Activated CD4-positive, alpha-beta memory T cell treated with anti-CD3 and anti-CD28 coated beads for 36 hours (primary cell): ENCODE results near the gene MX2. TPM values are rescaled to one million over a fixed set of nuclear protein-coding genes. Genes with fewer than 3 reads are reported as not detected.

Source experiments
- CTCF ChIA-PET: fragments of 350-600 bp; sonication (Branson Sonifier 250); formaldehyde crosslinking; loops from one replicate; lab custom pipeline; 2021; ENCODE audit warnings: antibody characterized with exemption, inconsistent platforms; lab: Charles Lee
- POLR2A ChIA-PET: fragments of 350-600 bp; sonication (Branson Sonifier 250); formaldehyde crosslinking; loops from one replicate; lab custom pipeline; 2021; ENCODE audit warnings: antibody characterized with exemption; lab: Charles Lee
- DNase-seq: peaks from one replicate; pipeline ENCODE4 v3.0.0-alpha.2; 2020
- H3K27ac Mint-ChIP-seq: one replicate; pipeline ENCODE4 v1.8.0; 2021; ENCODE audit warnings: mixed read lengths
- H3K27me3 Mint-ChIP-seq: one replicate; pipeline ENCODE4 v1.8.0; 2021; ENCODE audit warnings: mixed read lengths
- H3K36me3 Mint-ChIP-seq: one replicate; pipeline ENCODE4 v1.8.0; 2021; ENCODE audit warnings: mixed read lengths
- H3K4me1 Mint-ChIP-seq: one replicate; pipeline ENCODE4 v1.8.0; 2021; ENCODE audit warnings: low read depth, mixed read lengths
- H3K4me3 Mint-ChIP-seq: one replicate; pipeline ENCODE4 v1.8.0; 2021; ENCODE audit warnings: mild to moderate bottlenecking, mixed read lengths
- H3K9me3 Mint-ChIP-seq: one replicate; pipeline ENCODE4 v1.8.0; 2021; ENCODE audit warnings: mixed read lengths
- intact Hi-C: fragments of 100-400 bp; cut with micrococcal nuclease; formaldehyde crosslinking; loops from one replicate; pipeline ENCODE4 v1.15.1; 2023
- total RNA-seq, 2 experiments: library from RNA; stranded (reverse); gene quantifications; one replicate each; pipeline ENCODE4 v1.2.3, GENCODE V29; 2021

The MX2 gene
- total RNA-seq, 2 experiments from 2014 or later: 25.3 to 26.9 TPM

DNA sequence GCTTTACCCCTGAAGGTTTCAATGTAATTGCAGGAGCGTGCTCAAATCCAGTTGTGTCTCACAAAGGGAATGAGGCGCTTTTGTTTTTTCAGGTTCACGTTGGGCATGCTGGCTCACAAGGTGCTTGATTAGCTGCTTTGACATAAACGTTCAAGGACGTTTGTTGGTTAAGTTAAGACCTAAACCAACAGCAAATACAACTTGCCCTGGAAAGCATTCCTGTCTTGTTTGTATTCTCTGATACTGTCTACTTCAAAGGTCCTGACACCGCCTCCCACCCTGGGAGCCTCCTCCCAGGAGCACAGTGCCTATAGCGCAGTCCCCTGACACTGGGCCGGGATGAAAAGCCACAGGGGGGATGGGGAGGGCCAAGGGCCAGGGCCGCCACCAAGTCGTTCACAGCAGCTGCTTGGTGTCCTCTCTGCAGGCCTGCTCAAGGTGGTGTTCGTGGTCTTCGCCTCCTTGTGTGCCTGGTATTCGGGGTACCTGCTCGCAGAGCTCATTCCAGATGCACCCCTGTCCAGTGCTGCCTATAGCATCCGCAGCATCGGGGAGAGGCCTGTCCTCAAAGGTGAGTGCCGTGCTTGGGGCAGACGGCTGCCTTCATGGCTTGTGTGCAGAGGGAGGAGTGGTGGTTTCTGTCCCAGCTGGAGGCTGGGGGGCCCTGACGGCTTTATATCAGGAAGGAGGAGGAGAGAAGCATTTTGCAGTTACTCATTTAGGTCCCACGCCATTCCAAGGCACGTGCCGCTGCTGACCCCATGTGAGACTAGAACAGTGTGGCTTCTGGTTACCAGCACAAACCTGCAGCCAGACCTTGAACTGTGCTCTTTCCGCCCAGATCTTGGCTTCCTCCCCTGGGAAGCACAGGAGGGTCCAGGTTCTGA, 39.1 kb upstream of the MX2 start:
- Mint-ChIP-seq H3K27me3 (peaks cover 8% of the 10 kb centered on the region), H3K4me3 (no peak overlapping the region), H3K4me1 (no peaks in the 10 kb centered on the region), H3K9me3 (no peaks in the 10 kb centered on the region), H3K27ac (no peak overlapping the region), H3K36me3 (no peaks in the 10 kb centered on the region)
- ChIA-PET CTCF (no interaction called here), POLR2A (no interaction called here)
- intact Hi-C loops: no loop called here
- no peak for DNase-seq

DNA sequence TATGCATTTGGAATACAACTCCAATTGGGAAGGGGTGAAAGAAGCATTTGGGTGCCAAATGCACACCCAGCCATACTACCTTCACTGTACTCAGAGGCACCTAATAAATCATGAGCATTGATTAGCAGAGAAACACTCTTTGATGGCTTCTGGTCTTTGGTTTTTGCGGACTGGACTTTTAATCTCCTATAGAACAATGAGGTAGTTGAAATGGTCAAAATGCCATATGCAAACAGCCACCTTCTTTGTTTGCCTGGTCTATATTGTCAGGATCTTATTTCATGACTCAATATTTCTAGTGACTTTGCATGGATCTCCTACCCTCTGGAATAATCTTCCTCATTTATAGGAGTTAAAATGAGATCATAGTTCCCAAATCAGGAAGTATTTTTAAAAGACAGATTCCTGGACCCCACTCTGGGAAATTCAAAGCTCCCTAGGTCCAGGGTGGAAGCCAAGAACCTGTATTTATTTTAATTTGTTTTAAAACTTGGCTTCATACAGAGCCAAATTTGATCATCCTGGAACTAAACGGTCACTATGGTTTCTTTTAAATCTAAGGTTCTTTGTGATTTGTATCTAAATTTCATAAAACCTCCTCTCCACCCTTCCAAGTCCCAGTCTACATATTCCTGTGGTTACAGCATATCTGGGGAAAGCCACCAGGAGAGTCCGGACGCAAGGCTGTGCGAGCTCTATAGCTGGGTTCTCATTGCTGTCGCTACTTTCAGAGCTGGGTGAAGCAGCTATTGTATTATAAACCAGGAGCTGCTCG, 36.5 kb upstream of the MX2 start:
- Mint-ChIP-seq H3K27me3 (no peaks in the 10 kb centered on the region), H3K9me3 (no peaks in the 10 kb centered on the region), H3K36me3 (no peaks in the 10 kb centered on the region), H3K4me3 (no peak overlapping the region), H3K4me1 (no peaks in the 10 kb centered on the region), H3K27ac (no peak overlapping the region)
- CTCF ChIA-PET: no interaction called here
- POLR2A ChIA-PET: no interaction called here
- intact Hi-C loops: no loop called here
- no peak for DNase-seq

- Mint-ChIP-seq H3K27me3 (no peaks in the 10 kb centered on the region), H3K36me3 (no peaks in the 10 kb centered on the region)
- CTCF ChIA-PET: no interaction called here
Observed at GRCh38 chr21:41326414-41327080, 35.3 kb upstream of the MX2 start.

DNA sequence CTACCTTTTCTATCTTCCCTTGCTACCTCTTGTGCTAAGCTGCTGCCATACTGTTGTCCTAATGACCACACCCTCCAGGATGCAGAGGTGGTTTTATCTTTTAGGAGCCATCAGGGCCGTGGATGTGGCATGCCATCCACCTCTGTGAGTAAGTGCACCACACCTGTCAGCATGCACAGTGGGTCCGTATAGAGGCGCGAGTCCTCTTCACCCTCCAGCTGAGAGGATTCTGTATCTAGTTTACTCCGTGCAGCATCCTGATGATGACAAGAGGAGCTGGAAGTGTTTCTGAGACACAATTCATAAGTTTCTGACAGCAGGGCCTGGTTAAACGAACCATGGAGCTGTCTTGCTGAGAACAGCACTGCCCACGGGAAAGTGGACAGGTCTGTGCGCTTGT, 34.1 kb upstream of the MX2 start:
- no peaks in the 10 kb centered on the region for H3K9me3 Mint-ChIP-seq
- no peaks in the 10 kb centered on the region for H3K36me3 Mint-ChIP-seq
- peaks cover 2% of the 10 kb centered on the region for H3K27me3 Mint-ChIP-seq
- no peak for DNase-seq
- ChIA-PET POLR2A (no interaction called here), CTCF (no interaction called here)
- intact Hi-C loops: no loop called here
- H3K27ac Mint-ChIP-seq: no peak overlapping the region
- H3K4me1 Mint-ChIP-seq: no peaks in the 10 kb centered on the region
- no peak overlapping the region for H3K4me3 Mint-ChIP-seq

More at GRCh38 chr21:41326414-41327080, 35.3 kb upstream of the MX2 start:
- no peaks in the 10 kb centered on the region for H3K4me1 Mint-ChIP-seq
- H3K9me3 Mint-ChIP-seq: no peaks in the 10 kb centered on the region
- no peak overlapping the region for H3K27ac Mint-ChIP-seq
- intact Hi-C loops: no loop called here
- DNase-seq: no peak
- no peak overlapping the region for H3K4me3 Mint-ChIP-seq
- POLR2A ChIA-PET: no interaction called here

- Mint-ChIP-seq H3K27me3 (peaks cover 2% of the 10 kb centered on the region), H3K4me3 (no peak overlapping the region), H3K27ac (no peak overlapping the region), H3K36me3 (peaks cover 1% of the 10 kb centered on the region), H3K4me1 (no peaks in the 10 kb centered on the region), H3K9me3 (peaks cover 7% of the 10 kb centered on the region)
- POLR2A ChIA-PET: no interaction called here
- CTCF ChIA-PET: no interaction called here
- intact Hi-C loops: no loop called here
- DNase-seq: no peak
Observed at GRCh38 chr21:41328660-41329607, 32.9 kb upstream of the MX2 start.

- POLR2A ChIA-PET: no interaction called here
- CTCF ChIA-PET: interaction anchor here (1.8 kb wide), 1 partner anchor 50 kb away, joined by 4 read pairs; no protein-coding TSS in a partner anchor
- intact Hi-C loops: no loop called here
- no peak for DNase-seq
- Mint-ChIP-seq H3K4me3 (no peak overlapping the region), H3K27me3 (peaks cover 5% of the 10 kb centered on the region), H3K27ac (no peak overlapping the region), H3K4me1 (no peaks in the 10 kb centered on the region), H3K9me3 (peaks cover 13% of the 10 kb centered on the region), H3K36me3 (peaks cover 3% of the 10 kb centered on the region)
Observed at GRCh38 chr21:41333752-41334151, 28.1 kb upstream of the MX2 start.

- POLR2A ChIA-PET: no interaction called here
- intact Hi-C loops: no loop called here
- H3K9me3 Mint-ChIP-seq: peaks cover 19% of the 10 kb centered on the region
- H3K4me3 Mint-ChIP-seq: no peak overlapping the region
- CTCF ChIA-PET: no interaction called here
- H3K4me1 Mint-ChIP-seq: no peaks in the 10 kb centered on the region
- H3K36me3 Mint-ChIP-seq: peaks cover 3% of the 10 kb centered on the region
- H3K27ac Mint-ChIP-seq: no peak overlapping the region
- no peak for DNase-seq
- H3K27me3 Mint-ChIP-seq: peaks cover 7% of the 10 kb centered on the region
Observed at GRCh38 chr21:41337515-41337914, 24.3 kb upstream of the MX2 start.

DNA sequence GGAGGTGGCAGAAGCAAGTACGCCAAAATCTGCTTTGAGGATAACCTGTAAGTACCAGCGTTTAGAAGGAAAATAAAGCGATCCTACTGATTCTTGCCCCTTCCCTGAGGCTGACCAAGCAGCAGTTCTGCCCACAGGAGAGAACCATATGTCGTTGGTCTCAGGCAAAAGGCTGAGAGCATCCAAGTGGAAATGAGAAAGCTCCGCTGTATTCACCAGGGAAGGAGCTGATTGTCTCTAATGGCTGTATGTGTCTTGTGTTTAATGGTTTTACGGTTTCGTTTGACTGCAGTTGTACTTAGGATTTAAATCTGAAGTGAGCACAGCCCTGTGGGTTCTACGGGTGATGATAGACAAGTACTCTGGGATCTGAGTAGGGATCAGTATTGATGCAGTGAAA, 23.4 kb upstream of the MX2 start:
- POLR2A ChIA-PET: no interaction called here
- CTCF ChIA-PET: no interaction called here
- Mint-ChIP-seq H3K4me1 (no peaks in the 10 kb centered on the region), H3K27me3 (peaks cover 8% of the 10 kb centered on the region), H3K27ac (no peak overlapping the region), H3K36me3 (peaks cover 3% of the 10 kb centered on the region), H3K4me3 (no peak overlapping the region), H3K9me3 (peaks cover 17% of the 10 kb centered on the region)
- intact Hi-C loops: no loop called here
- DNase-seq: no peak

GRCh38 chr21:41342035-41342434, 19.8 kb upstream of the MX2 start:
- ChIA-PET POLR2A (no interaction called here), CTCF (no interaction called here)
- H3K9me3 Mint-ChIP-seq: peaks cover 5% of the 10 kb centered on the region
- no peaks in the 10 kb centered on the region for H3K36me3 Mint-ChIP-seq
- peaks cover 13% of the 10 kb centered on the region for H3K27me3 Mint-ChIP-seq
- no peak overlapping the region for H3K4me3 Mint-ChIP-seq
- no peaks in the 10 kb centered on the region for H3K4me1 Mint-ChIP-seq
- DNase-seq: no peak
- no peak overlapping the region for H3K27ac Mint-ChIP-seq
- intact Hi-C loops: no loop called here

DNA sequence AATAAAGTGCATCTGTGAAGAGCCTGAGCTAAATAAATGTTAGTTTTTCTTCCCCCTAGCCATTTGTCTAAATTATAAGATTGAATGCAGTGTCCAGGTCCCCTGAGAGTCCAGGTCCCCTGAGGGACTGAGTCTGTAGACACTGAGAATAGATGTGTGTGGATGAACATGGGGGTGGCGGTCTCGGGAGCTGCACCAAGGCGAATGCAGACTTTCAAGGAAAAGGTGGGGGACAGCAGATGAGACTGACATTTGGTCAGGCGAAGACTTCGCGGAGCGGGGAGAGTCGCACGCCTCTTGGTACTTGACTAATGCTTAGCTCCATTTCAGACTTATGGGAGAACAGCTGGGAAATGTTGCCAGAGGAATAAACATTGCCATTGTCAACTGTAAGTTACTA, 17.7 kb upstream of the MX2 start:
- no peak for DNase-seq
- POLR2A ChIA-PET: no interaction called here
- H3K36me3 Mint-ChIP-seq: no peaks in the 10 kb centered on the region

DNA sequence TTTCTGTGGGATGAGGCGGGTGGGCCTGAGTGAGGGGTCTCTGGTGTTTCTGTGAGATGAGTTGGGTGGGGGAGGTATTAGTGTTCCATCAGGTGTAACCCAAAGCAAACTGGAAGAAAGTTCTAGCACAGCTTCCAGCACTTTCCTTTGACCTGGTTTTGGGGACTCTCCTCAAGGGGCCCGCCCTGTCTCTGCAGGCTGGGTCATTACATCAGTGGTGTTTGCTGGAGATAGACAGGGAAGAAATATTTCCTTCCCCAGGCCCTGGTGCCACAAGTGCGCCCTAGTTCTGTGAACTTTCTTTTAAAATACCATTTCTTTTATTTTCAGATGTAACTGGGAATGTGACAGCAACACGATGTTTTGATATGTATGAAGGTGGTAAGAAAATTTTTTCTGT, 16.5 kb upstream of the MX2 start:
- H3K36me3 Mint-ChIP-seq: no peaks in the 10 kb centered on the region
- DNase-seq: no peak
- POLR2A ChIA-PET: no interaction called here
- H3K4me1 Mint-ChIP-seq: no peaks in the 10 kb centered on the region
- H3K4me3 Mint-ChIP-seq: no peak overlapping the region
- CTCF ChIA-PET: interaction anchor here (0.6 to 0.7 kb wide), 2 partner anchors 66 to 470 kb away, joined by 3 read pairs; no protein-coding TSS in a partner anchor
- H3K27ac Mint-ChIP-seq: no peak overlapping the region
- H3K27me3 Mint-ChIP-seq: peaks cover 13% of the 10 kb centered on the region
- peaks cover 5% of the 10 kb centered on the region for H3K9me3 Mint-ChIP-seq
- intact Hi-C loops: no loop called here

More for the DNA sequence above, 17.7 kb upstream of the MX2 start:
- CTCF ChIA-PET: no interaction called here
- peaks cover 13% of the 10 kb centered on the region for H3K27me3 Mint-ChIP-seq
- H3K27ac Mint-ChIP-seq: no peak overlapping the region
- intact Hi-C loops: no loop called here
- no peaks in the 10 kb centered on the region for H3K4me1 Mint-ChIP-seq
- H3K4me3 Mint-ChIP-seq: no peak overlapping the region
- peaks cover 5% of the 10 kb centered on the region for H3K9me3 Mint-ChIP-seq
